GM23248 (cell line): ENCODE measurements around the gene VAV2.

Source experiments
- EZH2 ChIP-seq: fragments of 200-600 bp; sonication (generic); IDR thresholded peaks from 2 replicates; pipeline ENCODE4 v1.6.1; 2018; ENCODE audit warnings: antibody characterized with exemption, mild to moderate bottlenecking; ENCODE audit not compliant: insufficient read depth, poor library complexity, severe bottlenecking
- EZH2phosphoT487 ChIP-seq: fragments of 200-600 bp; sonication (generic); IDR thresholded peaks from 2 replicates; pipeline ENCODE4 v1.6.1; 2018; ENCODE audit warnings: antibody characterized with exemption, moderate library complexity, mild to moderate bottlenecking, low read depth; ENCODE audit not compliant: insufficient read depth

DNA sequence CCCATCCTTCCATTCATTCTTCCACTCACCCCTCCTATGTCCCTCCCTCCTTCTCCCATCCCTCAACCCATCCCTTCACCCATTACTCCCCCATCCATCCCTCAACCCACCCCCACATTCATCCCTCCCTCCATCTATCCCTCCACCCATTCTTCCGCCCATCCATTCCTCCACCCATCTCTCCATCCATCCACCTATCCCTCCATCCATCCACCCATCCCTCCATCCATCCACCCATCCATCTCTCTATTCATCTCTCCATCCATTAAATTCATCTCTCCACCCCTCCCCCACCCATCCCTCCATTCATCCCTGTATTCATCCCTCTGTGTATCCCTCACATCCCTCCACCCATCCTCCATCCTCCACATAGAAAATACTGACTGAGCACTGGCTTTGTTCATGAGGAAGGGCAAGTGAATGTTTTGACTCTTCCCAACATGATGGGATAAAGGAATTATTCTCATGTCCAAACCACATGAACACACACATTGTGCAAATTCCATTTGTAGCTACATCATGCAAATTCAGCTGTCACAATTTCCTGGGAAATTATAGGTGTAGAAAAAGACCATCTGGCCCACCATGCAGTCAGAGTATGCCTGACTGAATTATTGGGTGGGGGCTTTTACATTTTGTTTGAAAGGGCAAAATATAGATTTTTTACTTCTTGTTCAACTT, 6.9 kb upstream of the VAV2 start:
- TF ChIP-seq EZH2phosphoT487 (no peak), EZH2 (no peak)
